ENCODE measurements around the gene ADAMTS2.

ADAMTS2 gene

GRCh38 chr5:179348843-179349242 is 3.6 kb upstream of the ADAMTS2 start:
- Histone ChIP-seq H3K4me3 (ENCODE audit: low read length) (no peak overlapping the region), H3K9me3 (ENCODE audit: insufficient read depth, low read depth, low read length) (no peaks in the 10 kb centered on the region), H3K9ac (ENCODE audit: low read depth, low read length) (no peak overlapping the region), H3K36me3 (ENCODE audit: insufficient read depth, low read length) (no peaks in the 10 kb centered on the region), H3K27me3 (ENCODE audit: insufficient read depth, low read length) (peaks cover 38% of the 10 kb centered on the region), H3K4me1 (ENCODE audit: insufficient read depth, low read length) (no peaks in the 10 kb centered on the region), H3K27ac (ENCODE audit: low read depth, low read length) (no peak overlapping the region)
- 82% methylated on average over 10 of the region's 10 CpGs for WGBS

DNA sequence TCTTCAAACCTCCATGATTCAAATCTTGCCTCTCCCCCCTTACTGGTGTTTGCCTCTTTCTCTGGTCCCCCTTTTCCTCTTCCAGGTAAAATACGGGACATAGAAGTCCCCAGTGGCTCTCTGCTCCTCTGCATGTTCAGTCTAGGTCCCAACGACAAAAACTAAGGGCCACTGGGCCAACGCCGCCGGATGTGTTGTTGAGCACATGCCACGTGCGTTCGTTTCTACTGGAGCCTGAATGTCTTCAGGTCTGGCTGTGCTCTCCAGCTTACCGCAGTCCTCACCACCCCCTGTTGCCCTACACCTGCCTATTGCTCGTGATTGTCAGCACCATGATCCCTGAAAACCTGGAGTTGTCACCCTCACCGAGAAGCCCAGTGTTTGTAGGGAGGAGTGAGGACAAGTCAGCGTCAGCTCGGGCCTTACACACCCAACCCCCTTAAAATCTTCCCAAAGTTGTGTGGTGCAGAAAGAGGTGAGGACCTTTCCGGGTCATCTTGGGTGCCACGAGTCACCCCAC is 2.8 kb upstream of the ADAMTS2 start:
- Histone ChIP-seq H3K9ac (ENCODE audit: low read depth, low read length) (no peak overlapping the region), H3K4me1 (ENCODE audit: insufficient read depth, low read length) (peaks cover 6% of the 10 kb centered on the region), H3K9me3 (ENCODE audit: insufficient read depth, low read depth, low read length) (no peaks in the 10 kb centered on the region), H3K27me3 (ENCODE audit: insufficient read depth, low read length) (peaks cover 46% of the 10 kb centered on the region), H3K27ac (ENCODE audit: low read depth, low read length) (no peak overlapping the region), H3K36me3 (ENCODE audit: insufficient read depth, low read length) (no peaks in the 10 kb centered on the region), H3K4me3 (ENCODE audit: low read length) (no peak overlapping the region)
- 87% methylated on average over 12 of the region's 15 CpGs for WGBS

GRCh38 chr5:179347581-179347980 is 2.3 kb upstream of the ADAMTS2 start:
- Histone ChIP-seq H3K4me1 (ENCODE audit: insufficient read depth, low read length) (peaks cover 10% of the 10 kb centered on the region), H3K9ac (ENCODE audit: low read depth, low read length) (no peak overlapping the region), H3K27ac (ENCODE audit: low read depth, low read length) (no peak overlapping the region), H3K9me3 (ENCODE audit: insufficient read depth, low read depth, low read length) (no peaks in the 10 kb centered on the region), H3K36me3 (ENCODE audit: insufficient read depth, low read length) (no peaks in the 10 kb centered on the region), H3K4me3 (ENCODE audit: low read length) (no peak overlapping the region), H3K27me3 (ENCODE audit: insufficient read depth, low read length) (peaks cover 51% of the 10 kb centered on the region)
- WGBS: 68% methylated on average over 2 of the region's 2 CpGs

DNA sequence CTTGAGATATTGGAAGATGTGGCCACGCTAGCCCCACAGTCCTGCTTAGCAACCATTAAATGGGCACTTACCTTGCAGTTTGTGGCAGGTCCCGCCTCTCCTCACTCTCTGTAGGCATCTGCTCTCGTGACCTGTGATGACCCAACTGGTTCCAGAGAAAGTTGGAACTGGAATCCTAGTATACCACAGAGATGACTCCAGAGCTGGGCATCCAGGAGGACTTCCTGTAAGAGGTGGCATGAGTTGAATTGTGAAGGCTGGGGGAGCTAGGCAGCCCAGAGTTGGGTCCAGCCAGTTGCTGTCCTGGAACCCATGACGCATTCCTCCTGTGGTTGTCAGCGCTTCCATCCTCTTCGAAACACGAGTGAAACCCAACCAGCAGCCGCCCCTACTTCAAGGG is 1.6 kb upstream of the ADAMTS2 start:
- no peaks in the 10 kb centered on the region for H3K36me3 ChIP-seq (ENCODE audit: insufficient read depth, low read length)
- WGBS: 96% methylated on average over 8 of the region's 8 CpGs

DNA sequence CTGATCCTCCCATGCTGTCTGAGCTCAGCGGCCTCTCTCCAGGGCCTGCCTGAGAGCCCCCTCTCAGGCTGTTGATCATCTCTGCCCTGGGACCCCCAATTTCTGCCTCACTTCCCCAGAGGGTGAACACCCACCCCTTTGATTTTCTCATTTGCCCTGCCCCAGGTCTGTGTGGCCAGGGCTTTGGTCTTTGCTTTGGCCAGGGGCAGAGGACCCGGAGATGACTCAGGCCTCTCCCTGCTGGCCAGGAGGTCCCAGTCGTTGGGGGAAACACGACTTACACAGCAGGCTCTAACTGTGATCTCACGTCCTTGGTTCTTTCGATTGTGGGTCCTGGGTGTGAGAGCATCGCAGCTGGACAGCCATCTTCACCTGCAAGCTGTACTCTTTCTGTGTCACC is 1.1 kb upstream of the ADAMTS2 start:
- no peak overlapping the region for H3K27ac ChIP-seq (ENCODE audit: low read depth, low read length)
- H3K36me3 ChIP-seq (ENCODE audit: insufficient read depth, low read length): no peaks in the 10 kb centered on the region
- H3K9ac ChIP-seq (ENCODE audit: low read depth, low read length): no peak overlapping the region
- peak overlapping the region; percentile 55; the same call in 1 of the 2 replicates for H3K4me3 ChIP-seq (ENCODE audit: low read length)
- peaks cover 61% of the 10 kb centered on the region for H3K27me3 ChIP-seq (ENCODE audit: insufficient read depth, low read length)
- peaks cover 10% of the 10 kb centered on the region for H3K4me1 ChIP-seq (ENCODE audit: insufficient read depth, low read length)
- 72% methylated on average over 7 of the region's 7 CpGs for WGBS
- no peaks in the 10 kb centered on the region for H3K9me3 ChIP-seq (ENCODE audit: insufficient read depth, low read depth, low read length)

More for the DNA sequence above, 1.6 kb upstream of the ADAMTS2 start:
- Histone ChIP-seq H3K4me1 (ENCODE audit: insufficient read depth, low read length) (peaks cover 10% of the 10 kb centered on the region), H3K9me3 (ENCODE audit: insufficient read depth, low read depth, low read length) (no peaks in the 10 kb centered on the region), H3K27me3 (ENCODE audit: insufficient read depth, low read length) (peaks cover 58% of the 10 kb centered on the region), H3K27ac (ENCODE audit: low read depth, low read length) (no peak overlapping the region), H3K4me3 (ENCODE audit: low read length) (no peak overlapping the region), H3K9ac (ENCODE audit: low read depth, low read length) (no peak overlapping the region)

- Histone ChIP-seq H3K27ac (ENCODE audit: low read depth, low read length) (no peak overlapping the region), H3K4me3 (ENCODE audit: low read length) (peak overlapping the region; percentile 78), H3K9ac (ENCODE audit: low read depth, low read length) (no peak overlapping the region), H3K36me3 (ENCODE audit: insufficient read depth, low read length) (no peaks in the 10 kb centered on the region), H3K9me3 (ENCODE audit: insufficient read depth, low read depth, low read length) (no peaks in the 10 kb centered on the region), H3K27me3 (ENCODE audit: insufficient read depth, low read length) (peaks cover 61% of the 10 kb centered on the region), H3K4me1 (ENCODE audit: insufficient read depth, low read length) (peaks cover 10% of the 10 kb centered on the region)
- whole genome bisulfite sequencing: under 1% methylated on average over 36 of the region's 36 CpGs
Observed at GRCh38 chr5:179345183-179345432, 153 bp downstream of the ADAMTS2 start.

- Histone ChIP-seq H3K4me1 (ENCODE audit: insufficient read depth, low read length) (peaks cover 10% of the 10 kb centered on the region), H3K9me3 (ENCODE audit: insufficient read depth, low read depth, low read length) (no peaks in the 10 kb centered on the region), H3K27ac (ENCODE audit: low read depth, low read length) (no peak overlapping the region), H3K9ac (ENCODE audit: low read depth, low read length) (peak overlapping the region; percentile 17; the same call in 1 of the 2 replicates), H3K4me3 (ENCODE audit: low read length) (peak overlapping the region; percentile 78), H3K27me3 (ENCODE audit: insufficient read depth, low read length) (peaks cover 61% of the 10 kb centered on the region), H3K36me3 (ENCODE audit: insufficient read depth, low read length) (no peaks in the 10 kb centered on the region)
- WGBS: under 1% methylated on average over 85 of the region's 85 CpGs
Observed at GRCh38 chr5:179344431-179345182, 654 bp downstream of the ADAMTS2 start.

DNA sequence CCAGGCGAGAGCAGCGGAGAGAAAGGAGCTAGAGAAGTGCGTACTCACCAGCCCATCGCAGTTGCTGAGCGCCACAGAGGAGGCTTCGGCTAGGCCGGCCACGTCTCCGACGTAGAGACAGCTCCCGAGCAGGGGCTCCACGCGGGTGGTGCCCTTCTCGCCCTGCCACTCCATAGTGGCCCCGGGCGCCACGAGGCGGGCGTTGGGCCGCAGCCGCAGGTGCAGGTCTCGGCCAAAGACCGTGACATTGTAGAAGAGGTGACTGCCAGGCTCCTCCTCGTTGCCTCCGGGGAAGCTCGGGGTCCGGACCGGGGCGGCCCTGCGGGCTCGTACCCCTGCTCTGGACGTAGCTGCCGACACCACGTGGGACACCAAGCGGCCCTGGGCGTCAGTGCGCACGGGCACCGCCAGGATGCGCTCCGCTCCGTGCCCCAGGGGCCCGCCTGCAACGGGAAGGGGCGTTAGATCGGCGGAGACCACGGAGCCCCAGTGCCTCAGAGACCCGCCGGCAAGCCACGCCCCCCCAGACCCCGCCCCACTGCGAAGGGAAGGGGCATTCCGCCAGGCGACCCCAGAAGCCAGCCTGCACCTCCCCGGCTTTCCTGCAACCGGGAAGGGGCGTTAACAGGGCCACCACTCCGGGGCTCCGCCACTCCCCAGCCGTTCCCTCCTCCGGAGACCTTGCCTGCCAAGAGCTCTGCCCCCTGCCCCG is 1.4 kb downstream of the ADAMTS2 start:
- Histone ChIP-seq H3K27ac (ENCODE audit: low read depth, low read length) (no peak overlapping the region), H3K9ac (ENCODE audit: low read depth, low read length) (peak overlapping the region; percentile 43), H3K4me1 (ENCODE audit: insufficient read depth, low read length) (peaks cover 10% of the 10 kb centered on the region), H3K36me3 (ENCODE audit: insufficient read depth, low read length) (no peaks in the 10 kb centered on the region), H3K9me3 (ENCODE audit: insufficient read depth, low read depth, low read length) (no peaks in the 10 kb centered on the region), H3K4me3 (ENCODE audit: low read length) (peak overlapping the region; percentile 78), H3K27me3 (ENCODE audit: insufficient read depth, low read length) (peaks cover 61% of the 10 kb centered on the region)
- WGBS: 2% methylated on average over 63 of the region's 63 CpGs

- 36% methylated on average over 20 of the region's 20 CpGs for WGBS
- Histone ChIP-seq H3K9me3 (ENCODE audit: insufficient read depth, low read depth, low read length) (no peaks in the 10 kb centered on the region), H3K9ac (ENCODE audit: low read depth, low read length) (peak overlapping the region; percentile 43), H3K4me3 (ENCODE audit: low read length) (peak overlapping the region; percentile 78), H3K27me3 (ENCODE audit: insufficient read depth, low read length) (peaks cover 60% of the 10 kb centered on the region), H3K36me3 (ENCODE audit: insufficient read depth, low read length) (no peaks in the 10 kb centered on the region), H3K4me1 (ENCODE audit: insufficient read depth, low read length) (peaks cover 10% of the 10 kb centered on the region), H3K27ac (ENCODE audit: low read depth, low read length) (no peak overlapping the region)
Observed at GRCh38 chr5:179343021-179343718, 2.1 kb downstream of the ADAMTS2 start.

DNA sequence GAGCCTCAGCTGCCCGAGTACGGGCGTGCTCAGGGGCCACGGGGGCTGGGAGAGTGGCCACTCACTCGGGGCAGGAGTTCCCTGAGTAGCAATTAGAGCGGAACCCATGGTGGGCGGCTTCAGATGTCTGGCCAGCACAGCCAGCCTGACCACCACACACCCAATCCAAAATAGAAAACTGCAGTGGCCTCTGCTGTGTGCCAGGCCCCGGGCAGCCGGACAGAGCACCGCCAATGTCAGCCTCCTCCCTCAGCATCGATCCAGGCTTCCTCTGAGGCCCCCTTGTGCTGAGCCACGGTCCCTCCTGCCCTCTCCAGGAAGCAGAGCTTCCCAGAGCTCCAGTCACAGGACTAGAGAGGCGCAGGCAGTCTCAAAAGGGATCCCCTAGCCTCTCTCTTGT is 2.7 kb downstream of the ADAMTS2 start:
- H3K4me1 ChIP-seq (ENCODE audit: insufficient read depth, low read length): peaks cover 10% of the 10 kb centered on the region
- no peaks in the 10 kb centered on the region for H3K9me3 ChIP-seq (ENCODE audit: insufficient read depth, low read depth, low read length)
- no peak overlapping the region; the same call in 1 of the 2 replicates for H3K4me3 ChIP-seq (ENCODE audit: low read length)
- no peak overlapping the region for H3K9ac ChIP-seq (ENCODE audit: low read depth, low read length)
- H3K27ac ChIP-seq (ENCODE audit: low read depth, low read length): no peak overlapping the region
- WGBS: 65% methylated on average over 13 of the region's 13 CpGs
- H3K27me3 ChIP-seq (ENCODE audit: insufficient read depth, low read length): peaks cover 54% of the 10 kb centered on the region
- no peaks in the 10 kb centered on the region for H3K36me3 ChIP-seq (ENCODE audit: insufficient read depth, low read length)

- Histone ChIP-seq H3K9ac (ENCODE audit: low read depth, low read length) (no peak overlapping the region), H3K36me3 (ENCODE audit: insufficient read depth, low read length) (no peaks in the 10 kb centered on the region), H3K9me3 (ENCODE audit: insufficient read depth, low read depth, low read length) (no peaks in the 10 kb centered on the region), H3K27me3 (ENCODE audit: insufficient read depth, low read length) (peaks cover 33% of the 10 kb centered on the region), H3K4me1 (ENCODE audit: insufficient read depth, low read length) (peaks cover 10% of the 10 kb centered on the region), H3K27ac (ENCODE audit: low read depth, low read length) (no peak overlapping the region), H3K4me3 (ENCODE audit: low read length) (no peak overlapping the region)
- WGBS: 94% methylated on average over 8 of the region's 8 CpGs
Observed at GRCh38 chr5:179340465-179340864, 4.8 kb downstream of the ADAMTS2 start.
